ENCODE results near the gene ANKK1. TPM values are rescaled to one million over a fixed set of nuclear protein-coding genes. Genes with fewer than 3 reads are reported as not detected.

The ANKK1 gene
- total and polyA plus RNA-seq, 2 donors from 2014 or later, result 0.19 to 0.60 TPM

- H3K36me3 ChIP-seq (ENCODE audit: control insufficient read depth in 2 of 3, insufficient read depth in 3 of 3, low read length in 3 of 3), result no peaks in the 10 kb centered on the region
- H3K9ac ChIP-seq (ENCODE audit: low read length in 3 of 3), result no peak overlapping the region
- TF ChIP-seq, protein P1, sequence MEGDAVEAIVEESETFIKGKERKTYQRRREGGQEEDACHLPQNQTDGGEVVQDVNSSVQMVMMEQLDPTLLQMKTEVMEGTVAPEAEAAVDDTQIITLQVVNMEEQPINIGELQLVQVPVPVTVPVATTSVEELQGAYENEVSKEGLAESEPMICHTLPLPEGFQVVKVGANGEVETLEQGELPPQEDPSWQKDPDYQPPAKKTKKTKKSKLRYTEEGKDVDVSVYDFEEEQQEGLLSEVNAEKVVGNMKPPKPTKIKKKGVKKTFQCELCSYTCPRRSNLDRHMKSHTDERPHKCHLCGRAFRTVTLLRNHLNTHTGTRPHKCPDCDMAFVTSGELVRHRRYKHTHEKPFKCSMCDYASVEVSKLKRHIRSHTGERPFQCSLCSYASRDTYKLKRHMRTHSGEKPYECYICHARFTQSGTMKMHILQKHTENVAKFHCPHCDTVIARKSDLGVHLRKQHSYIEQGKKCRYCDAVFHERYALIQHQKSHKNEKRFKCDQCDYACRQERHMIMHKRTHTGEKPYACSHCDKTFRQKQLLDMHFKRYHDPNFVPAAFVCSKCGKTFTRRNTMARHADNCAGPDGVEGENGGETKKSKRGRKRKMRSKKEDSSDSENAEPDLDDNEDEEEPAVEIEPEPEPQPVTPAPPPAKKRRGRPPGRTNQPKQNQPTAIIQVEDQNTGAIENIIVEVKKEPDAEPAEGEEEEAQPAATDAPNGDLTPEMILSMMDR (IDR thresholded peaks at IDR 0.05; ENCODE audit: borderline replicate concordance, extremely low read depth, insufficient read depth), result no peak
- no peaks in the 10 kb centered on the region for H3K4me1 ChIP-seq (ENCODE audit: control insufficient read depth in 2 of 3, insufficient read depth in 2 of 3, low read depth in 1 of 3, low read length in 3 of 3)
- intact Hi-C loops (cut with DNase I), result no loop called here
- no peak overlapping the region for H3K4me3 ChIP-seq (ENCODE audit: low read length in 3 of 3)
- no peaks in the 10 kb centered on the region for H3K27me3 ChIP-seq (ENCODE audit: control insufficient read depth, insufficient read depth, low read length)
- FAIRE-seq, result no peak
- DNase-seq, result no peak
- no peaks in the 10 kb centered on the region for H3K9me3 ChIP-seq (ENCODE audit: control insufficient read depth in 2 of 3, insufficient read depth in 1 of 3, low read length in 3 of 3)
- no peak overlapping the region for H3K27ac ChIP-seq (ENCODE audit: low read depth in 2 of 2, low read length in 2 of 2)
Observed at GRCh38 chr11:113395782-113396336, 8.3 kb downstream of the ANKK1 start.

DNA sequence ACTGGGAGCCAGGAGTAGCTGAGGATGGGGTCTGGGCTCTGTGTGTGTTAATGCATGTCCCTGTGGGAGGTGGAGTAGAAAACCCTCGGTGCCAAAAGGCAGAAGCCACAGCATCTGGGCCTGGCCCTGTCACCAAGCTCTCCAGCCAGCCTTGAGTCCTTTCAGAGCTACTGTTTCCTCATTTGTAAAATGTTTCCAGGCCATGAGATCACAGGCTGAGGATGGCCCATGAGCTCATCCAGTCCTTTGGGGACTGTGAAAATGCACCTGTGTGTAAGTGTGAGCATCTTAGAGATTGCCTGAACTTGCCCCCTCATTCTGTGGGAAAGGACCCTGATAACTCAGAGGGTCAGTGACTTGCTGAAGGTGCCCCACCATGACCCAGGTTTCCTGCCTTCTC, 9.1 kb downstream of the ANKK1 start:
- no peak overlapping the region for H3K4me3 ChIP-seq (ENCODE audit: low read length in 3 of 3)
- H3K27ac ChIP-seq (ENCODE audit: low read depth in 2 of 2, low read length in 2 of 2), result no peak overlapping the region
- FAIRE-seq, result no peak
- TF ChIP-seq, protein P1 (IDR thresholded peaks at IDR 0.05; ENCODE audit: borderline replicate concordance, extremely low read depth, insufficient read depth), result no peak
- no peaks in the 10 kb centered on the region for H3K27me3 ChIP-seq (ENCODE audit: control insufficient read depth, insufficient read depth, low read length)
- H3K9me3 ChIP-seq (ENCODE audit: control insufficient read depth in 2 of 3, insufficient read depth in 1 of 3, low read length in 3 of 3), result no peaks in the 10 kb centered on the region
- H3K36me3 ChIP-seq (ENCODE audit: control insufficient read depth in 2 of 3, insufficient read depth in 3 of 3, low read length in 3 of 3), result no peaks in the 10 kb centered on the region
- H3K9ac ChIP-seq (ENCODE audit: low read length in 3 of 3), result no peak overlapping the region
- no peak for DNase-seq
- intact Hi-C loops (cut with DNase I), result no loop called here
- no peaks in the 10 kb centered on the region for H3K4me1 ChIP-seq (ENCODE audit: control insufficient read depth in 2 of 3, insufficient read depth in 2 of 3, low read depth in 1 of 3, low read length in 3 of 3)

DNA sequence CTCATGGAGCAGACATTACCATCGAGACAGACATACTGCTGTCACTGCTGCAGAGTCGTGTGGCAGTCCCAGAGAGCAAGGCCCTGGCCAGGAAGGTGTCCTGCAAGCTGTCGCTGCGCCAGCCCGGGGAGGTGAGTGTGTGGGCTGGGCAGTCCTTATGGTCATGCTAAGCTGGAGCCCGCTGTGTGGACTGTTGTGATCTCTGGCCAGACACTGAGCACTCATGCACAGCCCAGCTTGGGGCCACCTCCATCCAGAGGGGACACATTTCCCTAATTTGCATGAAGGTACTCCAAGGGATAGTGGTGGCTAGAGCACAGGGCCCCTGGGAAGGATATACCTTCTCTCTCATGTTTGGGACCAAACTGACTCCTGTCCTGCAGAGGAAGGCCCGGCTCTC, 9.6 kb downstream of the ANKK1 start:
- H3K36me3 ChIP-seq (ENCODE audit: control insufficient read depth in 2 of 3, insufficient read depth in 3 of 3, low read length in 3 of 3), result no peaks in the 10 kb centered on the region
- TF ChIP-seq, protein P1 (IDR thresholded peaks at IDR 0.05; ENCODE audit: borderline replicate concordance, extremely low read depth, insufficient read depth), result no peak
- intact Hi-C loops (cut with DNase I), result no loop called here
- no peak overlapping the region for H3K9ac ChIP-seq (ENCODE audit: low read length in 3 of 3)
- no peak overlapping the region for H3K4me3 ChIP-seq (ENCODE audit: low read length in 3 of 3)
- no peaks in the 10 kb centered on the region for H3K4me1 ChIP-seq (ENCODE audit: control insufficient read depth in 2 of 3, insufficient read depth in 2 of 3, low read depth in 1 of 3, low read length in 3 of 3)
- H3K27ac ChIP-seq (ENCODE audit: low read depth in 2 of 2, low read length in 2 of 2), result no peak overlapping the region
- DNase-seq (no peak), FAIRE-seq (no peak)
- H3K9me3 ChIP-seq (ENCODE audit: control insufficient read depth in 2 of 3, insufficient read depth in 1 of 3, low read length in 3 of 3), result no peaks in the 10 kb centered on the region
- H3K27me3 ChIP-seq (ENCODE audit: control insufficient read depth, insufficient read depth, low read length), result no peaks in the 10 kb centered on the region

DNA sequence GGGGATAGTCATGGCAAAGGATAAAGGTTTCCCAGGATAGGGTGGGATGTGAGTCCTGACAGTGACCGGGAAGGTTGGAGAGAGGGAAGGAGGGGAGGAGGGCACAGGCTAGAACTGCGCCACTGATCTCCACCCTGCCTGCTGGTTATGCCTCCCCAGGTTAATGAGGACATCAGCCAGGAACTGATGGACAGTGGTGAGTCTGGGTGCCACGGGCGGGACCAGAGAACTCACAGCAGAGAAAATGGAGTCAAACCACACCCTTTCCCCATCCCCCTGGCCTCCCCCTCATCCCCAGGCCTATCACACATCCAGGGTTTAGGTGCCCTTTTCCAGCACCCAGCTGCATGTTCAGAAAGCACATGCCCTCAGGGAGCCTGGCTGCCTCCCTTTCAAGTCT, 10.2 kb downstream of the ANKK1 start:
- no peak overlapping the region for H3K27ac ChIP-seq (ENCODE audit: low read depth in 2 of 2, low read length in 2 of 2)
- H3K9ac ChIP-seq (ENCODE audit: low read length in 3 of 3), result no peak overlapping the region
- no peaks in the 10 kb centered on the region for H3K27me3 ChIP-seq (ENCODE audit: control insufficient read depth, insufficient read depth, low read length)
- DNase-seq (no peak), FAIRE-seq (no peak)
- TF ChIP-seq, protein P1 (IDR thresholded peaks at IDR 0.05; ENCODE audit: borderline replicate concordance, extremely low read depth, insufficient read depth), result no peak
- intact Hi-C loops (cut with DNase I), result no loop called here
- no peaks in the 10 kb centered on the region for H3K36me3 ChIP-seq (ENCODE audit: control insufficient read depth in 2 of 3, insufficient read depth in 3 of 3, low read length in 3 of 3)
- no peaks in the 10 kb centered on the region for H3K4me1 ChIP-seq (ENCODE audit: control insufficient read depth in 2 of 3, insufficient read depth in 2 of 3, low read depth in 1 of 3, low read length in 3 of 3)
- no peaks in the 10 kb centered on the region for H3K9me3 ChIP-seq (ENCODE audit: control insufficient read depth in 2 of 3, insufficient read depth in 1 of 3, low read length in 3 of 3)
- H3K4me3 ChIP-seq (ENCODE audit: low read length in 3 of 3), result no peak overlapping the region
